ENCODE data around the gene LAMTOR4. TPM values are rescaled to one million over a fixed set of nuclear protein-coding genes. Genes with fewer than 3 reads are reported as not detected.
A peak's percentile ranks its signal among the peaks of the same experiment; 100 is the strongest.
"Not testable (repeated sequence)": the region's sequence is repeated elsewhere in the genome, so short reads cannot be mapped to it uniquely, and the experiment has no call there.

Gene LAMTOR4
- polyA plus RNA-seq, 1 donor from 2014 or later: 333 TPM

DNA sequence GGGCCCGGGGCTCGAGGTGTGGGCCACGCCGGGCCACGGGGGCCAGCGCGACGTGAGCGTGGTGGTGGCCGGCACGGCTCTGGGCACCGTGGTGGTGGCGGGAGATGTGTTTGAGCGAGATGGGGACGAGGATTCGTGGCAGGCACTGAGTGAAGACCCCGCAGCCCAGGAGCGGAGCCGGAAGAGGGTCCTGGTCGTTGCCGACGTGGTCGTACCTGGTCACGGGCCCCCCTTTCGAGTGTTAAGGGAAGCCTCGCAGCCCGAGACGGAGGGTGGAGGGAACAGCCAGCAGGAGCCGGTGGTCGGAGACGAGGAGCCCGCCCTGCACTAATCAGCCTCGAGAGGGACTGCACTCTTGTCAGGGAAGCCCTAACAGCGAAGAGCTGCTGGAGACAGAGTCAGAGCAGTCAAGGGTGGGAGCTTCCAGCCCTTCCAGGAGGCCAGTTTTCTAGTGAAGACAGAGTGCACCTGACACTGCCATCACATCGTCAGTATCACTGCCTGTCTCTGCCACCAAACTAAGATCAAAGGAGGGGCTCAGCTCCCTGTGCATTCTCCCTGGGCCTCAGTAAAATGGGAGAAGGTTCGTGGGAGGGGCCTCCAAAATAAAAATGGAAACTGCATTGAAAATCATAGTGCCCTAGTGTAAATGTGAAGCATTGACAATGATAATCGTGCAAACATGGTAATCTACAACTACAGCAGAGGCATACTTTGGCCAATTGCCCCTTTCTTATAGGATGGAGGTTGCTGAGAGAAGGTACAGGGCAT, 20.7 kb upstream of the LAMTOR4 start:
- H3F3A ChIP-seq (ENCODE audit: insufficient read depth, low read length, poor library complexity, severe bottlenecking): peaks cover 3% of the 10 kb centered on the region
- H3K27me3 ChIP-seq (ENCODE audit: insufficient read depth, low read depth, low read length): no peaks in the 10 kb centered on the region
- peak overlapping the region; percentile 97 for H3K27ac ChIP-seq (ENCODE audit: low read length)

DNA sequence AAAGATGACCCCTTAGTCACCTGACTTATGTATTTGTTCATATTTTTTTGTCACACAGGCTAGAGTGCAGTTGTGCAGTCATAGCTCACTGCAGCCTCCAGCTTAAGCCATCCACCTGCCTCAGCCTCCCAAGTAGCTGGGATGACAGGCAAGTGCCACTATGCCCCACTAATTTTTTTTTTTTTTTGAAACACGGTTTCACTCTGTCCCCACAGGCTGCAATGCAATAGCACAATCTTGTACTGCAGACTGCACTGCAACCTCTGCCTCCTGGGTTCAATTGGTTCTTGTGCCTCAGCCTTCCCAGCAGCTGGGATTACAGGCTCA, 20.1 kb upstream of the LAMTOR4 start:
- Histone ChIP-seq H3K79me2 (replicated peaks; ENCODE audit: insufficient read depth, low read length) (no peaks in the 10 kb centered on the region), H3K9me2 (ENCODE audit: insufficient read depth, low read length) (no peaks in the 10 kb centered on the region), H3F3A (ENCODE audit: insufficient read depth, low read length, poor library complexity, severe bottlenecking) (peaks cover 3% of the 10 kb centered on the region), H4K20me1 (ENCODE audit: insufficient read depth) (no peaks in the 10 kb centered on the region), H3K27ac (ENCODE audit: low read length) (peak overlapping the region; percentile 97), H3K27me3 (ENCODE audit: insufficient read depth, low read depth, low read length) (no peaks in the 10 kb centered on the region), H3K9ac (ENCODE audit: low read length) (peak overlapping the region; percentile 92), H3K36me3 (ENCODE audit: insufficient read depth, low read length) (no peaks in the 10 kb centered on the region), H2AFZ (ENCODE audit: low read depth, low read length) (no peak overlapping the region), H3K4me2 (ENCODE audit: low read length) (peak overlapping the region; percentile 38), H3K9me3 (ENCODE audit: low read length) (no peaks in the 10 kb centered on the region), H3K4me3 (ENCODE audit: low read length) (peak overlapping the region; percentile 87)
- TF ChIP-seq, protein P1, sequence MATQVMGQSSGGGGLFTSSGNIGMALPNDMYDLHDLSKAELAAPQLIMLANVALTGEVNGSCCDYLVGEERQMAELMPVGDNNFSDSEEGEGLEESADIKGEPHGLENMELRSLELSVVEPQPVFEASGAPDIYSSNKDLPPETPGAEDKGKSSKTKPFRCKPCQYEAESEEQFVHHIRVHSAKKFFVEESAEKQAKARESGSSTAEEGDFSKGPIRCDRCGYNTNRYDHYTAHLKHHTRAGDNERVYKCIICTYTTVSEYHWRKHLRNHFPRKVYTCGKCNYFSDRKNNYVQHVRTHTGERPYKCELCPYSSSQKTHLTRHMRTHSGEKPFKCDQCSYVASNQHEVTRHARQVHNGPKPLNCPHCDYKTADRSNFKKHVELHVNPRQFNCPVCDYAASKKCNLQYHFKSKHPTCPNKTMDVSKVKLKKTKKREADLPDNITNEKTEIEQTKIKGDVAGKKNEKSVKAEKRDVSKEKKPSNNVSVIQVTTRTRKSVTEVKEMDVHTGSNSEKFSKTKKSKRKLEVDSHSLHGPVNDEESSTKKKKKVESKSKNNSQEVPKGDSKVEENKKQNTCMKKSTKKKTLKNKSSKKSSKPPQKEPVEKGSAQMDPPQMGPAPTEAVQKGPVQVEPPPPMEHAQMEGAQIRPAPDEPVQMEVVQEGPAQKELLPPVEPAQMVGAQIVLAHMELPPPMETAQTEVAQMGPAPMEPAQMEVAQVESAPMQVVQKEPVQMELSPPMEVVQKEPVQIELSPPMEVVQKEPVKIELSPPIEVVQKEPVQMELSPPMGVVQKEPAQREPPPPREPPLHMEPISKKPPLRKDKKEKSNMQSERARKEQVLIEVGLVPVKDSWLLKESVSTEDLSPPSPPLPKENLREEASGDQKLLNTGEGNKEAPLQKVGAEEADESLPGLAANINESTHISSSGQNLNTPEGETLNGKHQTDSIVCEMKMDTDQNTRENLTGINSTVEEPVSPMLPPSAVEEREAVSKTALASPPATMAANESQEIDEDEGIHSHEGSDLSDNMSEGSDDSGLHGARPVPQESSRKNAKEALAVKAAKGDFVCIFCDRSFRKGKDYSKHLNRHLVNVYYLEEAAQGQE (IDR thresholded peaks at IDR 0.05; ENCODE audit: borderline replicate concordance): no peak
- TF ChIP-seq RAD21 (conservative IDR thresholded peaks at IDR 0.05): no peak
- TF ChIP-seq, protein P2, sequence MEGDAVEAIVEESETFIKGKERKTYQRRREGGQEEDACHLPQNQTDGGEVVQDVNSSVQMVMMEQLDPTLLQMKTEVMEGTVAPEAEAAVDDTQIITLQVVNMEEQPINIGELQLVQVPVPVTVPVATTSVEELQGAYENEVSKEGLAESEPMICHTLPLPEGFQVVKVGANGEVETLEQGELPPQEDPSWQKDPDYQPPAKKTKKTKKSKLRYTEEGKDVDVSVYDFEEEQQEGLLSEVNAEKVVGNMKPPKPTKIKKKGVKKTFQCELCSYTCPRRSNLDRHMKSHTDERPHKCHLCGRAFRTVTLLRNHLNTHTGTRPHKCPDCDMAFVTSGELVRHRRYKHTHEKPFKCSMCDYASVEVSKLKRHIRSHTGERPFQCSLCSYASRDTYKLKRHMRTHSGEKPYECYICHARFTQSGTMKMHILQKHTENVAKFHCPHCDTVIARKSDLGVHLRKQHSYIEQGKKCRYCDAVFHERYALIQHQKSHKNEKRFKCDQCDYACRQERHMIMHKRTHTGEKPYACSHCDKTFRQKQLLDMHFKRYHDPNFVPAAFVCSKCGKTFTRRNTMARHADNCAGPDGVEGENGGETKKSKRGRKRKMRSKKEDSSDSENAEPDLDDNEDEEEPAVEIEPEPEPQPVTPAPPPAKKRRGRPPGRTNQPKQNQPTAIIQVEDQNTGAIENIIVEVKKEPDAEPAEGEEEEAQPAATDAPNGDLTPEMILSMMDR (IDR thresholded peaks at IDR 0.05; ENCODE audit: poor library complexity, severe bottlenecking): no peak
- no peak for TF ChIP-seq TAF1 (IDR thresholded peaks at IDR 0.05; ENCODE audit: low read depth)

More for the DNA sequence above, 20.7 kb upstream of the LAMTOR4 start:
- no peak overlapping the region for H2AFZ ChIP-seq (ENCODE audit: low read depth, low read length)
- H3K4me3 ChIP-seq (ENCODE audit: low read length): peak overlapping the region; percentile 87
- peak overlapping the region; percentile 38 for H3K4me2 ChIP-seq (ENCODE audit: low read length)
- H3K9ac ChIP-seq (ENCODE audit: low read length): peak overlapping the region; percentile 92
- no peaks in the 10 kb centered on the region for H3K79me2 ChIP-seq (replicated peaks; ENCODE audit: insufficient read depth, low read length)
- H3K9me3 ChIP-seq (ENCODE audit: low read length): no peaks in the 10 kb centered on the region
- H3K36me3 ChIP-seq (ENCODE audit: insufficient read depth, low read length): no peaks in the 10 kb centered on the region
- no peaks in the 10 kb centered on the region for H3K9me2 ChIP-seq (ENCODE audit: insufficient read depth, low read length)
- TF ChIP-seq TAF1 (IDR thresholded peaks at IDR 0.05; ENCODE audit: low read depth) (no peak), RAD21 (conservative IDR thresholded peaks at IDR 0.05) (no peak), MXI1 (conservative IDR thresholded peaks at IDR 0.05; ENCODE audit: poor library complexity, severe bottlenecking) (no peak), POLR2AphosphoS5 (IDR thresholded peaks at IDR 0.05) (no peak), EZH2 (IDR thresholded peaks at IDR 0.05; ENCODE audit: borderline replicate concordance, insufficient read depth, low read length, poor library complexity, severe bottlenecking) (no peak), SMC3 (conservative IDR thresholded peaks at IDR 0.05; ENCODE audit: poor library complexity) (no peak)
- TF ChIP-seq, protein P2 (IDR thresholded peaks at IDR 0.05; ENCODE audit: poor library complexity, severe bottlenecking): no peak
- no peaks in the 10 kb centered on the region for H4K20me1 ChIP-seq (ENCODE audit: insufficient read depth)

DNA sequence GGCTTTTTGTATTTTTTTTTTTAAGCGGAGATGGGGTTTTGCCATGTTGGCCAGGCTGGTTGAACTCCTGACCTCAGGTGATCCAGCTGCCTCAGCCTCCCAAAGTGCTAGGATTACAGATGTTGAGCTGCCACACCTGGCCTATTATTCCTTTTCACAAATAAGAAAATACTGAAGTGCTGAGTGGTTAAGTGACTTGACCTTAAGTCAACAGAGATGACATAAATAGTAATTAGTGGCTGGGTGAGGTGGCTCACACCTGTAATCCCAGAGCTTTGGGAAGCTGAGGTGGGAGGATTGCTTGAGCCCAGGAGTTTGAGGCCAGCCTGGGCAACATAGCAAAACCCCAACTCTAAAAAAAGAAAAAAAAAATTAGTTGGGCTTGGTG, 18.5 kb upstream of the LAMTOR4 start:
- not testable (repeated sequence) for H3K9ac ChIP-seq (ENCODE audit: low read length); H3K27me3 ChIP-seq (ENCODE audit: insufficient read depth, low read depth, low read length); H3K27ac ChIP-seq (ENCODE audit: low read length); H3K9me3 ChIP-seq (ENCODE audit: low read length); H3F3A ChIP-seq (ENCODE audit: insufficient read depth, low read length, poor library complexity, severe bottlenecking); H2AFZ ChIP-seq (ENCODE audit: low read depth, low read length); H4K20me1 ChIP-seq (ENCODE audit: insufficient read depth); H3K9me2 ChIP-seq (ENCODE audit: insufficient read depth, low read length); H3K79me2 ChIP-seq (replicated peaks; ENCODE audit: insufficient read depth, low read length); H3K36me3 ChIP-seq (ENCODE audit: insufficient read depth, low read length); H3K4me3 ChIP-seq (ENCODE audit: low read length); H3K4me2 ChIP-seq (ENCODE audit: low read length)

Data from neural cell (in vitro differentiated cells).